AG04449 (cell line): Measurements from ENCODE around the gene RTN1.

Experiments used
- CTCF ChIA-PET: fragments of 350-600 bp; formaldehyde crosslinking; extraction: SDS; loops from one replicate; lab custom pipeline; 2021; ENCODE audit warnings: antibody characterized with exemption; lab: Yijun Ruan, JAX
- POLR2A ChIA-PET: fragments of 400-600, 350-600 bp; formaldehyde crosslinking; extraction: SDS; loops from one replicate; lab custom pipeline; 2020; ENCODE audit warnings: antibody characterized with exemption, inconsistent platforms; lab: Yijun Ruan, JAX
- DNase-seq: peaks from one replicate; pipeline ENCODE4 v3.0.0-alpha.2; 2010; ENCODE audit warnings: low read depth, low spot score
- H3K4me3 ChIP-seq: 2 replicates; pipeline ENCODE4 v1.5.1; 2011; ENCODE audit warnings: low read depth, mild to moderate bottlenecking, control low read depth, low read length
- TF ChIP-seq, protein P1 (sequence below): IDR thresholded peaks from one replicate; pipeline ENCODE4 v1.5.1; 2011; ENCODE audit warnings: mild to moderate bottlenecking, moderate library complexity, low read length, control low read depth, inconsistent platforms; ENCODE audit not compliant: insufficient read depth; ENCODE audit errors: missing control alignments

RTN1 gene

DNA sequence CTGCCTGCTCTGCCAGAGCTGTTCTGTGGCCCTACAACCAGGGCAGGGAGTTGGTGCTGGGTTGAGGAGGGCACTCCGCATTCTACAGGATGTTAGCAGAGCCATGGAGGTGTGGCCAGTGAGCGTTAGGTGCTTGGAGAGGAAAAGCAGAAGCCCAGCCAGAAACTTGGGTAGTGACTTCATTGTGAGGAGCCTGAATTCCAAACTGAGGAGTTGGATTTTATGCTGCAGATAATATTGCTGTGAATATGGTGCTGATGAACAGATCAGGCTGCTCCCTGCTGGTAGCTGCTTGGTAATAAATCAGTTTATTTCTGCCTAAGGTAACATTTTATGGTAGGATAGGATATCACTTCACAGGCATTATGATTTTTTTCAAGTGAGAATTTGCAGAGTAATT lies 286.8 kb downstream of the RTN1 start:
- TF ChIP-seq, protein P1, sequence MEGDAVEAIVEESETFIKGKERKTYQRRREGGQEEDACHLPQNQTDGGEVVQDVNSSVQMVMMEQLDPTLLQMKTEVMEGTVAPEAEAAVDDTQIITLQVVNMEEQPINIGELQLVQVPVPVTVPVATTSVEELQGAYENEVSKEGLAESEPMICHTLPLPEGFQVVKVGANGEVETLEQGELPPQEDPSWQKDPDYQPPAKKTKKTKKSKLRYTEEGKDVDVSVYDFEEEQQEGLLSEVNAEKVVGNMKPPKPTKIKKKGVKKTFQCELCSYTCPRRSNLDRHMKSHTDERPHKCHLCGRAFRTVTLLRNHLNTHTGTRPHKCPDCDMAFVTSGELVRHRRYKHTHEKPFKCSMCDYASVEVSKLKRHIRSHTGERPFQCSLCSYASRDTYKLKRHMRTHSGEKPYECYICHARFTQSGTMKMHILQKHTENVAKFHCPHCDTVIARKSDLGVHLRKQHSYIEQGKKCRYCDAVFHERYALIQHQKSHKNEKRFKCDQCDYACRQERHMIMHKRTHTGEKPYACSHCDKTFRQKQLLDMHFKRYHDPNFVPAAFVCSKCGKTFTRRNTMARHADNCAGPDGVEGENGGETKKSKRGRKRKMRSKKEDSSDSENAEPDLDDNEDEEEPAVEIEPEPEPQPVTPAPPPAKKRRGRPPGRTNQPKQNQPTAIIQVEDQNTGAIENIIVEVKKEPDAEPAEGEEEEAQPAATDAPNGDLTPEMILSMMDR = no peak
- POLR2A ChIA-PET = no interaction called here
- DNase-seq = no peak

DNA sequence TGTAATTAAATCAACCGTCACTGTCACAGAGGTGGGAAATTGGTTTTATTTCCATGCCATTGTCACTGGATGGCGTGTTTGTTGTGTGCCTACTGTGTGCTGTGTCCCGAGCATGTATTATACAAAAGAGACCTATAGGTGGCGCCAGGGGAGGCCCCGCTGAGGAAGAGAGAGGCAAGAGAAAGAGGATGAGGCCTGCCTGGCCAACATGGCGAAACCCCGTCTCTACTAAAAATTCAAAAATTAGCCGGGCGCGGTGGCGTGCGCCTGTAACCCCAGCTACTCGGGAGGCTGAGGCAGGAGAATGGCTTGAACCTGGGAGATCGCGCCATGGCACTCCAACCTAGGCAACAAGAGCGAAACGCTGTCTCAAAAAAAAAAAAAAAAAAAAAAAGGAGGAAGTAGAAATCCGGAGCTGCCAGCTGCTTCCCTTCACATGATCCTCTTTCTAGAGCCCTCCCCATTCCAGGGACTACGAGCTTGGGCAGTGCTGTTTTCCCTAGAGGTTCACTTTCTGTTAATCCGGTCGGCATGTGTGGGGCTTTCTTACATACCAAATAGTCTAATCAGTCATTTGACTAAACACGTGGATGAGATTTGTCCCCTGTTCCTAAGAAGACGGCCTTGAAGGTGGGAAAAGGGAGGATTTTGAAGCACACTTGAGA lies 287.6 kb downstream of the RTN1 start:
- no peak overlapping the region for H3K4me3 ChIP-seq
- CTCF ChIA-PET = interaction anchor here (1.8 kb wide), 1 partner anchor 76 kb away, joined by 4 read pairs; no protein-coding TSS in a partner anchor
- TF ChIP-seq, protein P1 = no peak
- DNase-seq = no peak
- POLR2A ChIA-PET = no interaction called here

More for the DNA sequence above, 286.8 kb downstream of the RTN1 start:
- H3K4me3 ChIP-seq = no peak overlapping the region
- CTCF ChIA-PET = interaction anchor here (0.8 to 1.8 kb wide), 2 partner anchors 11 to 77 kb away, joined by 3 to 4 read pairs; no protein-coding TSS in a partner anchor

DNA sequence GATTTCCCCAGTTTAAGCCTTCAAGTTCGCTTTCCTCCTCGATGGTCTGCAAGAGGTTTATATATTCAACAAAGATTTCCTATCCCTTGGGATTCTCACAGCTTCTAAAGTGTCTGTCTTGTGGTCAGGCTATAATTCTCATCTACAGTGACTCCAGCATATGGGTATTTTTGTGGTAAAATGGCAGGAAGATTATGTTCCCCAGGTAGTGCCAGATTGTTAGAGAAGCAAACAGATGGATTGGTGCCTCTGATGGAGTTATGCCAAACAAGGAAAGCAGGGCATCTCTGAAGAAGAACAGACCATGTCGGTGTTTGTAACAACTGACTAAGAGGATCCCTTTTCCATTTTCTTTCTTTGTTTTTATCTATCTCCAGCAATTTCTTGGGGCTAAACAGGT lies 288.4 kb downstream of the RTN1 start:
- no peak overlapping the region for H3K4me3 ChIP-seq
- no peak for DNase-seq
- ChIA-PET POLR2A (no interaction called here), CTCF (no interaction called here)
- TF ChIP-seq, protein P1 = no peak

DNA sequence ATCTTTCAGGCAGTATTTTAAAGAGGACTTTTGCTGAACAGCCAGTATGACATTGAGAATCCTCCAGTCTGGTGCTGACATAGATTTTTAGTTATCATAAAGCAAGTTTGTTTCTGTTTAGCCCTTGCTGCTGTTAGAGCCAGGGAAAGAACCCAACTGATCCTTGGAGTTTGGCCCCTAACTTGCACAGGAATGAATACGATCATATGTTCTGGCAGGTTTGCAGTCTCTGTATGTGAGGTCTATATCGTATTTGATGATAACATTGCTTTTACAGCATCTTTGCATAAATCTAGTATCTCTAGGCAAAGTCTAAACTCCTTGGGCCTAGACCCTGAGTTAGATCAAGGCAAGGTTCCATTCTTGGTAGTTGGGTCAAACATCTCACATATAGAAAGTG lies 289.7 kb downstream of the RTN1 start:
- CTCF ChIA-PET = no interaction called here
- TF ChIP-seq, protein P1 = no peak
- POLR2A ChIA-PET = no interaction called here
- no peak overlapping the region for H3K4me3 ChIP-seq
- DNase-seq = no peak

DNA sequence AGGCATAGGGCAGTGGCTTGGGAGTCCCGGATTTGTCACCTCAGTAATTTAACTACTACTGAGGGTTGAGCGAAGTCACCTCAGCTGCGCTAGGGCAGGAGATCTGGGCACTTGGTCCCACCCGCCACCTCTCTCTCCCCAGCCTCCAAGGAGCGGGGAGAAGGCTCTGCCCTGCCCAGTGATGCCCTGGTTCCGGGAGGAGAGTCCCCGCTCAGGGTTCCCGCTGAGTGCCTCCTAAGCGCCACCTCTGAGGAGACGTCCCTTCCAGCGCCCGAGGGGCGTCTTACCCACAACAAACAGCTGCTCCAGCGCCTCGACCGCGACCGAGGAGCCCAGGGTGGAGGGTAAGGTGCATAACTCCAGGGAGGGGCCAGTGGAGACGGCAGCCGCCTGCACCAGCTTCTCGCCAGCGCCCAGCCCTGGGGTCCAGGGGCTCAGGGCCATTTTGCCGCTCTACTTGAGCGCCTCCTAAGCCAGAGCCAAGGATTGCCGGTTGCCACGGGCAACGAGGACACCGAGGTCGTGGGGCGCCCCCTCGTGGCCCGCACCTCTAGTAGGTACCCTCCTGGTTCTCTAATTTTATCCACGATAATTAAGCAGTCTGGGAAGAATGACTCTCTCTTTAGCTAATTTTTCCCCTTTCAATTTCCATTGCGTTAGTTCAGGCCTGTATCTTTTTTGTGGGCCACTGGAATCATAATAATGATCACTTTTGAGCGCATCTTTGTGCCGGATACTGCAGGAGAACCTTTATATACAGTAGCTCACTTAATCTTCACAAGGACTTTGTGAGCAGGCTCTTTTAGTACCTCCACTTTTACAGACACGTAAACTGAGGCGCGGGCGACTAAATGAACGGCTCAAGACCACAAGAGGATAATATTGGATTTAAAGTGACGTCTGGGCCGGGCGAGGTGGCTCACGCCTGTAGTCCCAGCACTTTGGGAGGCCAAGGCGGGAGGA lies 294.0 kb downstream of the RTN1 start, which contains the start of gene CCDC175:
TSS of gene CCDC175 (minus strand) at position 481 of the 963 bp plus-strand sequence. CDS start at position 444, 37 bp downstream.
- ChIA-PET CTCF (interaction anchor here (0.5 to 4.1 kb wide), 29 partner anchors 10 to 607 kb away, joined by 3 to 34 read pairs (median 4); partner anchors contain the start of genes JKAMP and L3HYPDH), POLR2A (no interaction called here)
- TF ChIP-seq, protein P1 = peak; percentile 73
- H3K4me3 ChIP-seq = peak within 1 kb of the TSS; percentile 44
- DNase-seq = no peak
